HG03521 (cell line): ENCODE measurements around the gene GSN.
A peak's percentile ranks its signal among the peaks of the same experiment; 100 is the strongest.

ENCODE experiments used
- ATAC-seq: cut with Tn5 transposase; IDR thresholded peaks from one replicate; pipeline ENCODE4 v1.9.1; 2021; ENCODE audit warnings: mild to moderate bottlenecking, moderate library complexity; ENCODE audit not compliant: unreplicated experiment

The GSN gene

DNA sequence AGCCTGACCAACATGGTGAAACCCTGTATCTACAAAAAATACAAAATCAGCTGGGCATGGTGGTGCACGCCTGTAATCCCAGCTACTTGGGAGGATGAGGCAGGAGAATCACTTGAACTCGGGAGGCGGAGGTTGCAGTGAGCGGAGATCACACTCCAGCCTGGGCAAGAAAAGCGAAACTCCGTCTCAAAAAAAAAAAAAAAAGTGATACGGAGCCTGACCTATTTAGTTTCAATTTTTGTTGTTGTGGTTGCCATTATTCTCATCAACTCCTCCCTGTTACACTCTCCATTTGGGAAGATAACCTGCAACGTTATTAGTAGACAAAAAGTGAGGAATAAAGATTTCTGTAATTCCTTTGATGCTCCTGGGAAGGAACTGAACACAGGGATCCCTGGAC is 100.8 kb downstream of the GSN start:
- ATAC-seq, result no peak

DNA sequence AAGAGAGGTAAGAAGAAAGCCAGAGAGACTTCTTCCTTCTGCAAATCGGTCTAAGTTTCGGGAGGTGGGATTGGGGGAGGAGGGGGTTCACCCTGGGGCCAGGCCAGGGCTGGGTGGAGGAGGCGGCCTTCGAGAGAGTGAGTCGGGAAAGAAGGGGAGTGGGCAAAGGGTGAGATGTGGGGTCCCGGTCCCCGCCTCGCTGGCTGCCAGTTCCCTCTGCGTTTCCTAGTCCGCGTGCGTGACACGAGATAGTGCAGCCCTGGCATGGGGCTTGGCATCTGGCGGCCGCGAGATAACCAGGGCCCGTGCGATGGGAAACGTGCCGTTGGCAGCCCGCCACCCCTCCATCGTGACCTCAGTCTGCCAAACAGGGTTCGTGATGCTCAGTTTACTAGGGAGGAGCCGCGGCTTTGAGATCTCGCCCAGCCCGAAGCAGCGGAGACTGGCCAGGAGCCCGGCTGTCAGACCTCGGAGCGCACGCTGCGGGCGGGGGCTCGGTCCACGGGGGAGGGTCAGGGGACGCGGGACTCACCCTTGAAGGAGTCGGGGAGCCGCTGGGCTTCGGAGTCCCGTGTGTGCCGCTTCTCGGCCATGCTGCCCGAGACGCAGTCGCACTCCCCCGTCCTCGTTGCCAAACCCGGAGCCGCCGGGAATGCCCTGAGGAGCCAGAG is 101.8 kb downstream of the GSN start, which contains the start of gene STOM:
Gene STOM (minus strand): TSS at position 656 of the 671 bp plus-strand sequence. CDS start 63 bp downstream, at position 593.
- ATAC-seq, result peak; percentile 56

DNA sequence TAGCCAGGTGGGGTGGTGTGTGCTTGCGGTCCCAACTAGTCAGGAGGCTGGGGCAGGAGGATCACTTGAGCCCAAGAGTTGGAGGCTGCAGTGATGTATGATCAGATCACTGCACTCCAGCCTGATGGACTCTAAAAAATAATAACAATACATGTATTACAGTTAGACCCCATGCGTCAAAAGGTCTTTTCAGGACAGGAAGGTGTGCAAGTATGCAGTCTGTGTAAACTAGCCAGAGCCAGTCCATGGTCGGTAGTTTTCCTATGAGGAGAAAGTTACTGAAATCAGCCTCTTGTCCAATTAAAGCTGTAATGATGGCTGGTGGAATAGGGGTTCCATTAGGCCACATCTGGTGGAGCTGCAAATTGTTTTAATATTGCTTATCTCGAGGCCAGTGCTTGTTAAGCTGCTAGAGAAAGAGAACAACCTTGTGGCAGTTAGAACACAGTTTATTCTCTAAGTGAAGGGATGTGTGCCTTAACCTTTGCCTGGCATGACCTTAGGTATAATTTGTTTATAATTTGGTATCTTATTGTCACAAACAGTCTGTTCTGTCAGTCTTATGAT is 103.6 kb downstream of the GSN start:
- ATAC-seq, result no peak

DNA sequence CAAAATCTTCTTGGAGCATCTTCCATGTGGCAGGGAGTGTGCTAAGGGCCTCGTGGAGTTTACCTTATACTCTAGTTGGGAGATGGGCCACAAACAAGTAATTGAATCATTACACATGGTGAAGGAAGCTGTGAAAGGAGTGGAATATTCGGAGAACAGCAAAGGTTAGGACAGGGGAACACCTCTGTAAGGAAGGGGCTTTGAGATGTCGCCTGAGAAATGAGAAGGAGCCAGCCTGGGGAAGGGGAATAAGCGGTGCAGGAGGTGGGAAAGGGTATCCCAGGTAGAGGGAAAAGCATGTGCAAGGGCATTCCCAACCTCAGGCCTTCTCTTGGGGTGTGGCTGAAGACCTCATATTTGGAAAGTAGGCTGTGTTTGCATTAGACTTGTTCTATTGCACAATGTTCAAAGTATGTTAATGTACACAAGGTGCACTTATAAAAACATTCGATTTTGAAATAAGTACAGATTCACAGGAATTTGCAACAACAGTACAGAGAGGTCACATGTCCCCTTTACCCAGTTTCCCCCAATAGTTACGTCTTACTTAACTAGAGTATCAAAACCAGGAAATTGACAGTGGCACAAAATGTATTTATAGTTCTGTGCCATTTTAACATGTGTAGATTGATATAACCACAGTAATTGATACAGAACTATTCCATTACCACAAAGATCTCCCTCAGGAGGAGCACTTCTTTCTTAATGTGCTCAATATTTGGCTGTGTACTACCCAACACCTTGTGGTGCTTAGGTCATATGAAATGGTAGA is 104.5 kb downstream of the GSN start:
- ATAC-seq, result no peak

DNA sequence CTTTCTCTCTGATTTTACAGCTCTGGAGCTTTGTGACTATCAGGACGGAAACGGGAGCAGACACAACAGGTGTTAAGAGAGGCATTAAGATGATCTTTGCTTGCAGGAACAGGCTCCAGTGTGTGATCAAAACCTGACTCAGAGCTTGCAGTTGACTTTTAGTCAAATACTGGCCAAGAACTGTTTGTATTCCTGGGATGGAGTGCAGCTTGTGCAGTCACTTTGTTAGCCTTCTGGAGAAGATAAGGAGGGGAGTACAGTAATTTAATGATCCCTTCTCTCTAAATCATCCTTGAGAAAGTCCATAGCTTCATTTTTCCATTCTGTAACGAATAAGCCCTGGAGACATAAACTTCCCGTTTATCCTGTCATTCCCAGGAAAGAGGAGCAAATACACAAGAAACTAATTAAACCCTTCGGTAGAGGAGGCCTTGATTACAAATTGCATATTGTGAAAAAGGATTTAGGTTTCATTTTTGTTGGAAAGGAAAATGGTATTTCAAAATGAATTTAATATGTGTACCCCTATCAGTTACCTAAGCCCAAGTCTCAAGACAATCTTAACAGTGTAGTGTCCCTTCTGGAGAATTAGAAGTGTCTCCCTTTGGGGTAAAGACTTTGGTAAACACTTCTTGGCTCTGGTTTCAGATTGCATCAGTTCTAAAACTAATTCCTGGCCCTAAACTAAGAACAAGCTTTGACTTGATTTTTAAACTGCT is 105.2 kb downstream of the GSN start:
- no peak for ATAC-seq

DNA sequence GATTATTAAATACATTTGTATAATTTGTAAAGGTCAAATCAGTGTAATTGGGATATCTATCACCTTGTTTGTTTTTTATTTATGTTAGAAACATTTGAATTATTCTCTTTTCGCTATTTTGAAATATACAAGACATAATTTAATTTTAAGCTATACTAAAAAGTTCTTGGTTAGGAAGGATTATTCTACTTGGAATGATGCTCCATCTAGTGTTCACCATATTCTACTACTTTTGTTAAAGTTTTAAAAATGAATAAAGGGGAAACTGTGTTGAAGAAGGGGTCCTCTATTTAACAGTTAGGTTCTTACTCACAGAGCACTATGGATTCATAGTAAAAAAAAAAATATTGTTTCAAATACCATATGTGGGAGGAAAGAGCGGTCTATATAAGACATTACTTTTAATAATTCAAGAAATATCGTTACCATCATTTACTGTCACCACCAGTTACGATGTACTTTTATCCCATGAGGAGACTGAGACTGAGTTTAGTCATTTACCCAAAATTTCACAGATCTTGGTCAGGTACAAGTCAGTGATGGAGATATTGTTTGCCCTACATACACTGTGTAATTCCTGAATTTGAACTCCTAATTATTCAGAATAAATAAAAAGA is 108.4 kb downstream of the GSN start:
- ATAC-seq, result no peak

DNA sequence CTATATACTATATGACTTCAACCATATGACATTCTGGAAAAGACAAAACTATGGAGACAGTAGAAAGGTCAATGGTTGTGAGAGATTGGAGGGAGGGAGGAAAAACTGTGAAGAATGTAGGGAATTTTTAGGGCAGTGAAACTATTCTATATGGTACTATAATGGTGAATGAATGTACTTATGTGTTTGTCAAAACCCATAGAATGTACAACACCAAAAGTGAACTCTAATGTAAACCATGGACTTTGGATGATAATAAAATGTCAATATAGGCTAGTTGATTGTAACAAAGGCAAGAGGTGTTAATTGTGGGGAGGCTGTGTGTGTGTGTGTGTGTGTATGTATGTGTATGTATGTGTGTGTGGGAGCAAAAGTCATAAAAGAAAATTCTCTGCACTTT is 112.9 kb downstream of the GSN start:
- no peak for ATAC-seq
